Right lobe of liver (tissue), 4 donors: ENCODE measurements around the gene MAP4K2.

Experiments
- CTCF ChIP-seq, 4 donors: fragments of 200-600 bp in 3 of 4; fragments of 450-650 bp in 1 of 4; IDR thresholded peaks; one replicate each; pipeline versions ENCODE4 v1.5.1 to v1.8.0; 2016 to 2022; ENCODE audit warnings: antibody characterized with exemption in 4 of 4, mild to moderate bottlenecking in 2 of 4
- POLR2A ChIP-seq: fragments of 450-650 bp; IDR thresholded peaks from one replicate; pipeline ENCODE4 v1.6.1; 2017; ENCODE audit warnings: antibody characterized with exemption, mild to moderate bottlenecking
- donor health status: DM: no; HTN: no; CAD: no.
- donor health status: DM: no; HTN: no; CAD: no.
- donor health status: DM: no; HTN: yes; CAD: no.

- TF ChIP-seq CTCF (IDR thresholded peaks at IDR 0.05) (no peak), POLR2A (no peak)
These were observed 20.6 kb upstream of the MAP4K2 start for GRCh38 chr11:64823568-64824119.
